Measurements from ENCODE around the gene TFIP11. TPM values are rescaled to one million over a fixed set of nuclear protein-coding genes. Genes with fewer than 3 reads are reported as not detected.

TFIP11 gene
- 21.7 and 22.2 TPM in 2 replicates for total RNA-seq

GRCh38 chr22:26512149-26512793 lies at the start of gene TFIP11:
TSS of gene TFIP11 (minus strand) at chr22:26512473. CDS start at chr22:26510272, 2,201 bp downstream.

GRCh38 chr22:26483439-26484359 lies 28.6 kb downstream of the TFIP11 start, which contains the start of the genes HPS4 and SRRD:
TSS of gene HPS4 (minus strand) at chr22:26483783. CDS start at chr22:26481762, 2,021 bp downstream.
TSS of gene SRRD (plus strand) at chr22:26483877. CDS start at chr22:26483891, 14 bp downstream.

Other genes starting within 250 kb of the TFIP11 start
- 4.4 and 5.4 TPM in 2 replicates for gene ASPHD2, start 83.2 kb downstream of the TFIP11 start, total RNA-seq
- gene HPS4, start 28.7 kb downstream of the TFIP11 start, total RNA-seq, result 24.8 and 25.8 TPM in 2 replicates
- 17.8 and 22.0 TPM in 2 replicates for gene SRRD, start 28.6 kb downstream of the TFIP11 start, total RNA-seq
- 32.6 and 40.2 TPM in 2 replicates for gene TPST2, start 77.7 kb upstream of the TFIP11 start, total RNA-seq
- gene CRYBB1, start 105.6 kb upstream of the TFIP11 start, total RNA-seq, result not detected in 2 replicates
- gene CRYBA4, start 109.5 kb upstream of the TFIP11 start, total RNA-seq, result not detected in 2 replicates
- gene MIAT, start 145.1 kb upstream of the TFIP11 start, total RNA-seq, result 0.21 and 0.37 TPM in 2 replicates

All from airway epithelial cell (primary cell).